ENCODE results near the gene AGPAT2. TPM values are rescaled to one million over a fixed set of nuclear protein-coding genes. Genes with fewer than 3 reads are reported as not detected.

The AGPAT2 gene
- total RNA-seq, 1 experiment from 2014 or later = 40.2 TPM

DNA sequence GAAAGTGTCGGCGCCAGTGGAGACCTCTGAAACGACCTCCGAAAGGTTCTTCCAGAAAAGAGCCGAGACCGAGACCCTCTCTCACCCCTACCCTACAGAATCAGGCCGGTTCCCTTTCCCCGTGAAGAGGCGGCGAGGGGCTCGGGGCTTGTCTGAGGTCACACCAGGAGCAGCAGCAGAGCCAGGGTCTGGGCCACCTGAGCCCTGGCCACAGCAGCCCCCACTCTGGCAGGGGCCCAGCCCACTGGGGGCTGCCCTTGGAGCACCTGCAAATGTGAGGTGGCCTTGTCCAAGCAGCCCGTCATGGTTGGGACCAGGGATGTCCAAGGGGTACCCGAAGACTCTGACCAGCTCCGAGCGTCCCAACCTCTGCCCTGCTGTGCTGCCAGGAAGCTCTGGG, 9.2 kb downstream of the AGPAT2 start (continued):
- TF ChIP-seq, protein P1, sequence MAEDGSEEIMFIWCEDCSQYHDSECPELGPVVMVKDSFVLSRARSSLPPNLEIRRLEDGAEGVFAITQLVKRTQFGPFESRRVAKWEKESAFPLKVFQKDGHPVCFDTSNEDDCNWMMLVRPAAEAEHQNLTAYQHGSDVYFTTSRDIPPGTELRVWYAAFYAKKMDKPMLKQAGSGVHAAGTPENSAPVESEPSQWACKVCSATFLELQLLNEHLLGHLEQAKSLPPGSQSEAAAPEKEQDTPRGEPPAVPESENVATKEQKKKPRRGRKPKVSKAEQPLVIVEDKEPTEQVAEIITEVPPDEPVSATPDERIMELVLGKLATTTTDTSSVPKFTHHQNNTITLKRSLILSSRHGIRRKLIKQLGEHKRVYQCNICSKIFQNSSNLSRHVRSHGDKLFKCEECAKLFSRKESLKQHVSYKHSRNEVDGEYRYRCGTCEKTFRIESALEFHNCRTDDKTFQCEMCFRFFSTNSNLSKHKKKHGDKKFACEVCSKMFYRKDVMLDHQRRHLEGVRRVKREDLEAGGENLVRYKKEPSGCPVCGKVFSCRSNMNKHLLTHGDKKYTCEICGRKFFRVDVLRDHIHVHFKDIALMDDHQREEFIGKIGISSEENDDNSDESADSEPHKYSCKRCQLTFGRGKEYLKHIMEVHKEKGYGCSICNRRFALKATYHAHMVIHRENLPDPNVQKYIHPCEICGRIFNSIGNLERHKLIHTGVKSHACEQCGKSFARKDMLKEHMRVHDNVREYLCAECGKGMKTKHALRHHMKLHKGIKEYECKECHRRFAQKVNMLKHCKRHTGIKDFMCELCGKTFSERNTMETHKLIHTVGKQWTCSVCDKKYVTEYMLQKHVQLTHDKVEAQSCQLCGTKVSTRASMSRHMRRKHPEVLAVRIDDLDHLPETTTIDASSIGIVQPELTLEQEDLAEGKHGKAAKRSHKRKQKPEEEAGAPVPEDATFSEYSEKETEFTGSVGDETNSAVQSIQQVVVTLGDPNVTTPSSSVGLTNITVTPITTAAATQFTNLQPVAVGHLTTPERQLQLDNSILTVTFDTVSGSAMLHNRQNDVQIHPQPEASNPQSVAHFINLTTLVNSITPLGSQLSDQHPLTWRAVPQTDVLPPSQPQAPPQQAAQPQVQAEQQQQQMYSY (CRISPR knock-in tag; IDR thresholded peaks at IDR 0.05) = no peak
- TF ChIP-seq GABPB1 (CRISPR knock-in tag; IDR thresholded peaks at IDR 0.05) (no peak), GRHL2 (CRISPR knock-in tag; IDR thresholded peaks at IDR 0.05; ENCODE audit: insufficient replicate concordance, severe bottlenecking) (no peak)
- TF ChIP-seq, protein P2, sequence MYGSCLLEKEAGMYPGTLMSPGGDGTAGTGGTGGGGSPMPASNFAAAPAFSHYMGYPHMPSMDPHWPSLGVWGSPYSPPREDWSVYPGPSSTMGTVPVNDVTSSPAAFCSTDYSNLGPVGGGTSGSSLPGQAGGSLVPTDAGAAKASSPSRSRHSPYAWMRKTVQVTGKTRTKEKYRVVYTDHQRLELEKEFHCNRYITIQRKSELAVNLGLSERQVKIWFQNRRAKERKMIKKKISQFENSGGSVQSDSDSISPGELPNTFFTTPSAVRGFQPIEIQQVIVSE (CRISPR knock-in tag; IDR thresholded peaks at IDR 0.05; ENCODE audit: borderline replicate concordance) = no peak

DNA sequence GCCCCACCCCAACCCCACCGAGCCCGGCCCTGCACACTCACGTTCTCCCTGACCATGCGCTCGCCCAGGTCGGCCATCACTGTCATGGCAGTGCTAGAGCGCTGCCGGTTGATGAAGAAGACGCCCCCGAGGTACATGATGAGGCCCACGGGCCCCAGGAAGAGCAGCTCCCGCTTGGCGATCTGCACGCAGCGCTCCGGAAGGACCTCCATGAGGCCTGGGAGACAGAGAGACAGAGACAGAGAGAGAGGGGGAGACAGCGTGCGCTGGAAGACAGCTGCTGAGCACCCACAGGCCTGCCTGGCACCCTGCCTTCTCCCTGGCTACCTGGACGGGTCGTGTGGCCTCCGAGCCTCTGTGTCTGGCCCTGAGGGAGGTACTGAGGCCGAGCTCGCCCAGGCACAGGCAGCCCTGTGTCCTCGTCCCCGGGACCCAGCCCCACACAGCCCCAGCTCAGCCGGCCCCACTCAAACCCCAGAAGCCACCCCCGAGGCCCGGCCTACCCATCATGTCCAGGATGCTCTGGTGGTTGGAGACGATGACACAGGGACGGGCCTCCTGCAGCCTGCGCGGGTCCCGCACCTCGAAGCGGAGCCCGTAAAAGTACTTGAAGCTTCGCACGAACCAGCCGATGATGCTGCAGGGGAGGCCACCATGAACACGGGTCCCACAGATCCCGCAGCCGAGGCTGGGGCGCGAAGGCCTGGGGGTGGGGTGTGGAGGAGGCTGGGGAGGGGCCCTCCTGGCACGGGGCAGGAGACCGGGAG, 10.2 kb downstream of the AGPAT2 start:
- POLR2A ChIA-PET = no interaction called here
- no peak for ATAC-seq
- TF ChIP-seq, protein P2 (CRISPR knock-in tag; IDR thresholded peaks at IDR 0.05; ENCODE audit: borderline replicate concordance) = no peak
- no peak for TF ChIP-seq RELA (CRISPR knock-in tag; IDR thresholded peaks at IDR 0.05; ENCODE audit: borderline replicate concordance)
- TF ChIP-seq, protein P3, sequence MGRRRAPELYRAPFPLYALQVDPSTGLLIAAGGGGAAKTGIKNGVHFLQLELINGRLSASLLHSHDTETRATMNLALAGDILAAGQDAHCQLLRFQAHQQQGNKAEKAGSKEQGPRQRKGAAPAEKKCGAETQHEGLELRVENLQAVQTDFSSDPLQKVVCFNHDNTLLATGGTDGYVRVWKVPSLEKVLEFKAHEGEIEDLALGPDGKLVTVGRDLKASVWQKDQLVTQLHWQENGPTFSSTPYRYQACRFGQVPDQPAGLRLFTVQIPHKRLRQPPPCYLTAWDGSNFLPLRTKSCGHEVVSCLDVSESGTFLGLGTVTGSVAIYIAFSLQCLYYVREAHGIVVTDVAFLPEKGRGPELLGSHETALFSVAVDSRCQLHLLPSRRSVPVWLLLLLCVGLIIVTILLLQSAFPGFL (CRISPR knock-in tag; IDR thresholded peaks at IDR 0.05; ENCODE audit: borderline replicate concordance) = no peak
- no peak for TF ChIP-seq FOXP1 (CRISPR knock-in tag; IDR thresholded peaks at IDR 0.05; ENCODE audit: borderline replicate concordance)
- TF ChIP-seq, protein P4, sequence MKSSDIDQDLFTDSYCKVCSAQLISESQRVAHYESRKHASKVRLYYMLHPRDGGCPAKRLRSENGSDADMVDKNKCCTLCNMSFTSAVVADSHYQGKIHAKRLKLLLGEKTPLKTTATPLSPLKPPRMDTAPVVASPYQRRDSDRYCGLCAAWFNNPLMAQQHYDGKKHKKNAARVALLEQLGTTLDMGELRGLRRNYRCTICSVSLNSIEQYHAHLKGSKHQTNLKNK (CRISPR knock-in tag; IDR thresholded peaks at IDR 0.05) = no peak
- TF ChIP-seq TP53 (CRISPR knock-in tag; IDR thresholded peaks at IDR 0.05) = no peak
- no peak for TF ChIP-seq CREB1 (CRISPR knock-in tag; IDR thresholded peaks at IDR 0.05)
- TF ChIP-seq ESRRA (CRISPR knock-in tag; IDR thresholded peaks at IDR 0.05; ENCODE audit: borderline replicate concordance) = no peak
- no peak for TF ChIP-seq ZNF219 (CRISPR knock-in tag; IDR thresholded peaks at IDR 0.05; ENCODE audit: borderline replicate concordance)
- no peak for TF ChIP-seq EMX1 (CRISPR knock-in tag; IDR thresholded peaks at IDR 0.05)
- TF ChIP-seq, protein P5, sequence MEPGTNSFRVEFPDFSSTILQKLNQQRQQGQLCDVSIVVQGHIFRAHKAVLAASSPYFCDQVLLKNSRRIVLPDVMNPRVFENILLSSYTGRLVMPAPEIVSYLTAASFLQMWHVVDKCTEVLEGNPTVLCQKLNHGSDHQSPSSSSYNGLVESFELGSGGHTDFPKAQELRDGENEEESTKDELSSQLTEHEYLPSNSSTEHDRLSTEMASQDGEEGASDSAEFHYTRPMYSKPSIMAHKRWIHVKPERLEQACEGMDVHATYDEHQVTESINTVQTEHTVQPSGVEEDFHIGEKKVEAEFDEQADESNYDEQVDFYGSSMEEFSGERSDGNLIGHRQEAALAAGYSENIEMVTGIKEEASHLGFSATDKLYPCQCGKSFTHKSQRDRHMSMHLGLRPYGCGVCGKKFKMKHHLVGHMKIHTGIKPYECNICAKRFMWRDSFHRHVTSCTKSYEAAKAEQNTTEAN (CRISPR knock-in tag; IDR thresholded peaks at IDR 0.05) = no peak
- no peak for TF ChIP-seq NFE2L1 (CRISPR knock-in tag; IDR thresholded peaks at IDR 0.05)
- no peak for TF ChIP-seq NFYB (CRISPR knock-in tag; conservative IDR thresholded peaks at IDR 0.05; ENCODE audit: low read depth)
- TF ChIP-seq RORB (CRISPR knock-in tag; IDR thresholded peaks at IDR 0.05) = no peak
- Mint-ChIP-seq H3K9me3 (no peaks in the 10 kb centered on the region), H3K27ac (peak overlapping the region; percentile 79; the same call in 1 of the 2 replicates), H3K36me3 (no peaks in the 10 kb centered on the region), H3K4me1 (0 out of 2 replicates have a peak, but pooled peaks cover 5% of the 10 kb centered on the region), H3K4me3 (no peak overlapping the region), H3K27me3 (ENCODE audit: low read depth) (no peaks in the 10 kb centered on the region)
- no peak for DNase-seq (ENCODE audit: low spot score)
- CTCF ChIA-PET = interaction anchor here (1.4 to 2.6 kb wide), 3 partner anchors 12 to 65 kb away, joined by 3 to 17 read pairs (median 5); partner anchors contain the start of gene LCN10

All from WTC11 (cell line).